ENCODE measurements around the gene BCL2L12.
A peak's percentile ranks its signal among the peaks of the same experiment; 100 is the strongest.

Gene BCL2L12

DNA sequence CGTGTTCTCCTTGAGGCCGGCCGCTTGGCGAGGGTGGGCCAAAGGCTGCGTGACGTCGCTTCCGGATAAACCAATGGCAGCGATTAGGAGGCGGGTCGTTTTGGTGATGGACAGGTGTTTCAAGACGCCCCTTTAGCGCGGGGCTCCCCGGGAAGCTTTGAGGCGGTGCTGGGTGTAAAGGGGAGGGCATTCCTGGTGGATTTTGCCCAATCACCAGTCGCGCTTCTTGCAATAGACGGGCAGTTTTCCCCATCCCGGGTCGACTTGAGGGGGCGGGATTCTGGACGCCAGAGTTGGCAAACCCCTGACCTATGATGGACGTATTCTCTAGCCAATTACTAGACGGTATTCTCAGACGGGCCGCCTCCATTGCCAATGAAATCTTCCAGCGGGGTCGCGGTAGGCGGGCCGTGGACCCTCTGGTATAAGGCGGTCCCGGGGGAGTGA is 11.1 kb downstream of the BCL2L12 start:
- peak; percentile 100 for DNase-seq (ENCODE audit: low read depth)
- H3K4me3 ChIP-seq (ENCODE audit: low read depth, low read length) = peak overlapping the region; percentile 99
- TF ChIP-seq CTCF (IDR thresholded peaks at IDR 0.05; ENCODE audit: control insufficient read depth, extremely low read depth, insufficient read depth) = no peak

GRCh38 chr19:49677231-49677900 is 11.6 kb downstream of the BCL2L12 start, which contains the start of gene PRMT1:
Gene PRMT1, plus strand, starts transcription at chr19:49677271. Its CDS starts 10 bp downstream, at chr19:49677281.
- H3K4me3 ChIP-seq (ENCODE audit: low read depth, low read length) = peak within 1 kb of the TSS; percentile 99
- DNase-seq (ENCODE audit: low read depth) = no peak
- no peak for TF ChIP-seq CTCF (IDR thresholded peaks at IDR 0.05; ENCODE audit: control insufficient read depth, extremely low read depth, insufficient read depth)

DNA sequence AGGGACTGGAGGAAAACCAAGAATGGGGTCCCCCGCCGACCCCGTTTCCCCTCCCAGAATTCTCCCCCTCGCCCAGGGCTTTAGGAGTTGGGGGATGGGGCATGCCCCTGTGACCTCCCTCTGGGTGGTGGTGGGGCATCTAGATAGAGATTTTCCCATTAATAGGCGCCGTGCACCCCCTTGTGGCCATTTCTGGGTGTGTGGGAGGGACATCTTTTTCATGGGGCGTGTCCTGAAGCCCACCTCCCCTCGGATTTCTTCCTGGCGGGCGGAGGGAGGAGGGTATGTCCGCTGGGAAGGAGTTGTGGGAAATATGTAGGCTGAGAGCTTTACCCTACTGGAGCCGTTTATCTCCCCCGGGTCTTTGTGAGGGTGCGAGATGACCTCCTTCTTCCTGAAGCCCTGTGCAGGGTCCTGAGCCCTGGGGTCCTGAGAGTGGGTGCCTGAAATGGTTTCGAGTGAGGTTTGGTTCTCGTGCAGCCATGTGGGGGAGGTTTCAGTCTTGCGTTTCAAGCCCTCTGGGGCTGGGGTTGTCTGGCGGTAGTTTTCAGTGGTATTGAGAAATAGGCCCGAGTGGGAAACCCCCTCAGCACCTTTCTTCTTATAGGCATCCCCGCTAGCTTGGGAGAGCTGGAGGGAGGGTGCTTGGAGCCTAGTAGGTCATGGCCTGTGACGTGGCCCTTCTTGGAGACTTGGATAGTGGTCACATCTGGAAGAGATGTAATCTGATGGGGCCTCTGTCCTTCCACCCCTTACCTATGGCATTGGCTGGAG is 12.4 kb downstream of the BCL2L12 start:
- peak; percentile 65 for TF ChIP-seq CTCF (IDR thresholded peaks at IDR 0.05; ENCODE audit: control insufficient read depth, extremely low read depth, insufficient read depth)
- no peak for DNase-seq (ENCODE audit: low read depth)
- peak overlapping the region; percentile 99 for H3K4me3 ChIP-seq (ENCODE audit: low read depth, low read length)

GRCh38 chr19:49678985-49679770 is 13.4 kb downstream of the BCL2L12 start:
- DNase-seq (ENCODE audit: low read depth) = no peak
- no peak overlapping the region for H3K4me3 ChIP-seq (ENCODE audit: low read depth, low read length)
- TF ChIP-seq CTCF (IDR thresholded peaks at IDR 0.05; ENCODE audit: control insufficient read depth, extremely low read depth, insufficient read depth) = no peak

DNA sequence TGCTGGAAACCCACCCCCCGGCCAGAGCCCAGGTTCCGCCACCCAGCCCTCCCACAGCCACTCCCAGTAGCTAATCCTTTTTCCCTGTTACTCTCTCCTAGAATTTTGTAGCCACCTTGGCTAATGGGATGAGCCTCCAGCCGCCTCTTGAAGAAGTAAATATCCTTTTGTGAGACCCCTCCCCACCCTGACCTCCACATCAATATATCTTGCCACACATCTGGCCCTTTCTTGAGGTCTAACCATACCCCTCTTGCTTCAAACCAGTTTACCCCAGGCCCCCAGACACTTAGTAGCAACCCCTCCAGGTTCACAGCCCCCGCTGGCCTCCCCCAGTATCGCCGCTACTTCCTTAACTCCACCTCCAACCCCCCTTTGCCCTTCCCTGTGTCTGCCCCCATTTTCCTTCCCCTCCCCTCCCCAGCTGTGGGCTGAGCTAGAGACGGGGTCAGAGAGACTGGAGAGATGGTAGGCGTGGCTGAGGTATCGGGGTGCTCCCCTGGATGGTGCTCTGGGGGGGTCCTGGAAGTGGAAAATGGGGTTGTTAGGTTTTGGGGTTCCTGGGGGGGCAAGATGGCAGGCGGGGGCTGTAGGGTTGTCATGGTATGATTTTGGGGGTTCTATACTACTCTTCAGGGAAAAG is 14.2 kb downstream of the BCL2L12 start:
- no peak for TF ChIP-seq CTCF (IDR thresholded peaks at IDR 0.05; ENCODE audit: control insufficient read depth, extremely low read depth, insufficient read depth)
- no peak overlapping the region; the same call in 1 of the 2 replicates for H3K4me3 ChIP-seq (ENCODE audit: low read depth, low read length)
- DNase-seq (ENCODE audit: low read depth) = no peak
